GM19328 (cell line): ENCODE data around the gene HLA-B.
"Not testable (repeated sequence)": the region's sequence is repeated elsewhere in the genome, so short reads cannot be mapped to it uniquely, and the experiment has no call there.

Experiments used
- ATAC-seq: cut with Tn5 transposase; IDR thresholded peaks from one replicate; pipeline ENCODE4 v1.9.1; 2021; ENCODE audit warnings: mild to moderate bottlenecking, moderate library complexity; ENCODE audit not compliant: unreplicated experiment

The HLA-B gene

DNA sequence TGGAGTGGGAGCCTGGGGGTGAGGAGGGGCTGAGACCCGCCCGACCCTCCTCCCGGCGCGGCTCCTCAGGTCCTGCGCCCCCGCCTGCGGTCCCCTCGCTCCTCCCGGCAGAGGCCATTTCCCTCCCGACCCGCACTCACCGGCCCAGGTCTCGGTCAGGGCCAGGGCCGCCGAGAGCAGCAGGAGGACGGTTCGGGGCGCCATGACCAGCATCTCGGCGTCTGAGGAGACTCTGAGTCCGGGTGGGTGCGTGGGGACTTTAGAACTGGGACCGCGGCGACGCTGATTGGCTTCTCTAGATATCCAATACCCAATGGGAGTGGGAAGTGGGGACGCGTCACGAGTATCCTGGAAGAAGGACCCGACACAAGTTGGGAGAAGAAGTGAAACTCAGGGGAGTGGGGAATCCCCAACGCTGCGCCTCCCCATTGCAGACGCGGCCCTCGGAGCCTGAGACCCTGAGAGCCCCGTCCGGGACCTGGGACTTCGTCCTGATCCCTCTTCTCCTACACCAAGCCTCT is at the start of gene HLA-B:
Gene HLA-B, minus strand, starts transcription at position 234 of the 521 bp plus-strand sequence. Its CDS starts 21 bp downstream, at position 213.
- peak; percentile 60 for ATAC-seq

DNA sequence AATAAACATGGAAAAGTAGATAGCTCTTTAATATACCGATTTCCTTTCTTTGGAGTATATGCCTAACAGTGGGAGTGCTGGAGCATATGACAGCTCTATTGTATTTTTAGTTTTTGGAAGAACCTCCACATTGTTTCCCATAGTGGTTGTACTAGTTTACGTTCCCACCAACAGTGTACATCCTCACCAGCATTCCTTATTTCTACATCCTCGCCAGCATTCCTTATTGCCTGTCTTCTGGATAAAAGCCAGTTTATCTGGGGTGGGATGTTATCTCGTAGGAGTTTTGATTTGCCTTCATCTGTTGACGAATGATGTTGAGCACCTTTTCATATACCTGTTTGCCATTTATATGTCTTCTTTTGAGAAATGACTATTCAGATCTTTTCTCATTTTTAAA is 49.0 kb upstream of the HLA-B start:
- ATAC-seq = no peak

DNA sequence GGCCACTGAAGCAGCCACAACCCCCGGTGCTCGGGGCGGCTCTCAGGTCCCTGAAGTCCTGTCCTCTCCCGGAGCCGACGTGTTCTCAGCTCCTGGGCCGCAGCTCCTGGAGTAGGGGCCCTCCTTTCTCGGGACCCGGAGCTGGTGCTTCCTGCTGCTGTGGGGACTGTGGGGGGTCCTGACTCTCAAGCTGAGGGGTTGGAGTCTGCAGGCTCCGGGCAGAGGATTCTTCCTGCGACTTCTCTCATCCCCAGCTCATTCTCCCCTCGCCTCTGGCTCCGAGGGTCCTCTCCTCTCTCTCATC is 47.0 kb upstream of the HLA-B start:
- not testable (repeated sequence) for ATAC-seq

DNA sequence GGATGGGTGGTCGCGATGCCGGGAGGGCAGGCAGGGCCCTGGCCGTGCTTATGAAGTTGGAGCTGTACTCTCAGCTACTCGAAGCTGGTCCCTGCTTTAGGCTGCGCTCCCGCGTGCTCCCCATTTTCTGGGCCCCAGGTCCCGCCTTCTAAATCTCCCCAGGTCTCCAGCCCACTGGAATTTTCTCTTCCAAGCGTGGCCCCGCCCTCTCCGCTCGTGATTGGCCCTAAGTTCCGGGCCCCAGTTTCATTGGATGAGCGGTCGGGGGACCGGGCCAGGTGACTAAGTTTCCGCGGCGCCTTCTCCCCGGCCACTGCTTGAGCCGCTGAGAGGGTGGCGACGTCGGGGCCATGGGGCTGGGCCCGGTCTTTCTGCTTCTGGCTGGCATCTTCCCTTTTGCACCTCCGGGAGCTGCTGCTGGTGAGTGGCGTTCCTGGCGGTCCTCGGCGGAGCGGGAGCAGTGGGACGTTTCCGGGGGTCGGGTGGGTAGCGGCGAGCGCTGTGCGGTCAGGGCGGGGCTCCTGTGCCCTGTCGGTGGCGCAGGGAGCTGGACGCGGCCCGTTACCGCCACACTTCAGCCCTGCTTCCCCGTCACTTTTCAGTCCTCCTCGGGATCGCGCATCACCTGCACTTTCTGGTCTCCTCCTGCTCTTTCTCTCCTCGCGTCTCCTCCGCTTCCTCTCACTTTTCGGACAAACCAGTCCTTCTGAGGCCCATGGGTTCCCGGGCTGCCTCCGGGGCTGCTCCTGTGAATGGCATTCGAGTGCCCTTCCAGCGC is 46.5 kb upstream of the HLA-B start, which contains the start of gene MICA:
Gene MICA, plus strand, starts transcription at position 313 of the 778 bp plus-strand sequence. Its CDS starts 38 bp downstream, at position 351.
- ATAC-seq = no peak

DNA sequence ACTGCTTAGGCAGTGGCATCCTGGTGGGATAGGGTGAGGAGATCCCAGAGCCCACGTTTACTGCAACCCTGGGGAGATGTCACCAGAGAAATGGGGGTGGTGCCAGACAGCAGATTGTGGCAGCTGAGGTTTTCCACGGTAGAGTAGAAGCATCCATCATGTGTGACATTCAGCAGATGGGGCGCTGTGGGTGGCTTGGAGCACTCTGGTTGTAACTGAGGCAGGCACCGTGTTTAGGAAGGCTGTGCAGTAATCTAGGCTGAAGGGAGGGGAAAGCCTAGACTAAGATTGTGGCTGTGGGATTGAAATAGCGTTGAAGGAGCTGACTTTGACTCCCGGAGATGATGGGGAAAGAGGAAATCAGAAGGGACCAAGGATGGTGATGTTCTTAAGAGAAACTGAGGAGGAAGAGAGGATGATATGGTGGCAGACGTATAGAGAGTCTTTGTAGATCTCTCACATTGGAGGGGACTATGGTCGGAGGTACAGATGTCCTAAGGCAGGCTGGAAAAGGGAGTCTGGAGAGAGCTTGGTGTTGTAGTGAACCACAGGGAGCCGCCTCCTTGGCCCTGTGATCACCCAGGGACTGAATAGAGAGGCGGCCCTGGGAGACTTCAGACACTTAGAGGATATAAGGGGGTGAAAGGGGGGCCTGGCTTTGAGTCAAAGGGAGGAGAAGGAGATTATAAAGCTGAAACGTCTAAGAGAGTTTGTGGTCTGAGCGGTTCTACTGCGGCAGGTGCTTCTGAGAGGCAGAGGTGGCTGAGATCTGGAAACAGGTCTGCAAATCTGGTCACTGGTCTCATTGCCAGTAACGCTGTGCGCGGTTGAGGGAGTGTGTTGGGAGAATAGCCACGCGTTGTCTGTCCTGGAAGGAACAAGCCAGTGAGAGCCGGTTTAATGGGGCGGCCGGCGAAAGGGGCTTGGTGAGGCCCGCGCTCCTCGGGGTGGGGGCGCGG is 45.6 kb upstream of the HLA-B start:
- ATAC-seq = no peak

DNA sequence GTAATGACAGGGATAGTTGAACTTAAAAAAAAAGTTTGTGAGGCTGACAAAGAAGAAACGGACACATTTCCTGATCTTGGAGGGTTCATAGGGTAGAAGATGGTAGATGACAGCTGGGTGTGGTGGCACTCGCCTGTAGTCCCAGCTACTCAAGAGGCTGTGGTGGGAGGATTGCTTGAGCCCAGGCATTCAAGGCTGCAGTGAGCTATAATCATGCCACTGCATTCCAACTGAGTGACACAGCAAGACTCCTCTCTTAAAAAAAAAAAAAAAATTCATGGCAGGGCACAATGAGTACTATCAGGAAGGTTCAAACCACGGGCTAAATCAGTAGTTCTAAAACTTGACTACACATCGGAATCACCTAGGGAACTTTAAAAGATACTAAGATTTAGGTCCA is 44.4 kb upstream of the HLA-B start:
- no peak for ATAC-seq

DNA sequence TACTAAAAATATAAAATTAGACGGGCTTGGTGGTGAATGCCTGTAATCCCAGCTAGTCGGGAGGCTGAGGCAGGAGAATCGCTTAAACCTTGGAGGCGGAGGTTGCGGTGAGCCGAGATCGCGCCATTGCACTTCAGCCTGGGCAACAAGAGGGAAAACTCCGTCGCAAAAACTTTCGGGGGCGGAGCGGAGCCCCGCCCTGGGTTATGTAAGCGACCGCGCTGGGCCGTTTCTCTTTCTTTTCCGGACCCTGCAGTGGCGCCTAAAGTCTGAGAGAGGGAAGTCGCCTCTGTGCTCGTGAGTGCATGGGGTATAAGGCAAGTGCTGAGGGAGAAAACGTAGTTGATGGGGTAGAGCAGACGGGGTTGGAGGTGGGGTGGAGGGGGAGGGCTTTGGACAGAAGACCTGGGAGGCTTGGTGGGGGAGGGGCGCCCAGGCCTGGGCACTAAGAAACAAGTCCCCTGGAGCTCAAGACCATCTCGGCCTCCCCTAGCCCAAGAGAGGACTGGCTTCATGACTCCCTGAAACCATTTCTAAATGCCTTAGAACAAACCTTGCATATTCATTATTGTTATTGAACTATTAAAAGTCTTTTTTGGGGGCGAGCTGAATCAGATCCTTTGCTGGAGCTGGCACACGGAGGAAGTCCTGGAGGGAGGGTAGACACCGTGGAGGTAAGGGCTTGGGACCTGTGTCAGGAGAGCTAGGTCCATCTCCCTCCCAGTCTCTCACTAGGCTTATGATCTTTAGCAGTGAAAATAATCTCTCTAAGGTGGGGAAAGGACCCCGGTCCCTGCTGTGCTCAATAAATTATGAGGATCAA is 43.7 kb upstream of the HLA-B start:
- no peak for ATAC-seq

DNA sequence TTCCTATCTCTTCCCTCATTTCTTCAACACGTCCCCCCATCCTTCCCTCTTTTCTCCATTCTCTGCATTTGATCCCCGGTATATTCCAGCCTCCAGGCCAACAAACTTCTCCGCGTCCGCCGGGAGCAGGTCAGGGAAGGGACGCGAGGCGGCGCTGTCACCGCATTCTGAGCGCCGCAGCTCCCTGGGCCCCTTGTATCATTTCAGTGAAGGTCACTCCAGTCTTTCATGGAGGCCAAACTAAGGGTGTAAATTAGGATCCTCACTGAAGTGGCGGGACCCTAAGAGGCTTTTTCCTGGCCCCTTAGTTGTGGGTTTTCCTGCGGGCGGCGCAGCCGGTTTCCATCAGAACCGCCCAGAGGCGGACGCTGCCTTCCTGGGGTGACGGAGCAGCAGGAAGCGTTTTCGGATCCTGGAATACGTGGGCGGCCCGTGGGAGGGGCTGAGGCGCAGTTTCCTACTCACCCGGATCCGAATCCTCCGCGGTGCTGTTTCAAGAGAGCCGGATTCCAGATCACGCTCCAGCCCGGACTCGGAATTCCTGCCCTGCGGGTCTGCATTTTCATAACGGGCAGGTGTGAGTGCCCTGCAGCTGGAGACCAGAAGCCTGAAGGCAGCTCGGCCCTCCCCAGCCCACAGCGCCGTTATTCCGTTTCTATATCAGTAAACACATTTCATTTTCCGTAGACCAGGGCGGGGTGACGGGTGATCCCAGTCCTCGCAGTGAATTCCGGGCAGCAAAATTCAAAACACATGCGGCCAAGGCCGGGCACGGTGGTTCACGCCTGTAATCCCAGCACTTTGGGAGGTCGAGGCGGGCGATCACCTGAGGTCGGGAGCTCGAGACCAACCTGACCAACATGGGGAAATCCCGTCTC is 42.8 kb upstream of the HLA-B start:
- ATAC-seq = no peak

DNA sequence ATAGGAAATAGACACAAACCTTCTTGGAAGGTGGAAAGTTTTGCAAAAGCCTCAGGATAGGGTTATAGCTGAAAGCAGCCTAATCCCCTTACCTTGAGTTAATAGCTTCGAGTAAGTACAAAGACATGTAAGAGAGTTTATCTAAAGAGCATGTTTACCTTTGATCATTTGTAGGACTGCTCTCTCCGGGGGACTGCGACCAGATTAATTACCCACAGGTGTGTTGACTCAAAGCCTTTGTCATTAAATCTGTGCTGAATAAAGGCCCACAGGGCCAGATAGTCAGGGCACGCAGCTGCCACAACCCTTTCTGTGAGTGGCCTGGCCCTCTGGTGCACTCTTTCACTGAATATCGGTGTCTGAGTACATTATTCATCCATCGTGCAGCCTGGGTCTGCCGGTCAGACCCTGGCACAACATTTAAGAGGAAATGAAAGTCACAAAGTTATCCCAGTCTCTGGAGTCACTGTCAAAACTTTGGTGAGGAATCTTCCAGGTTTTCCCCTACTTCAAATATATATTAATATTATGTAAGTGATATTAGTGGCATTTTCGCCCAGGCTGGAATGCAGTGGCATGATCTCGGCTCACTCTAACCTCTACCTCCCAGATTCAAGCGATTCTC is 41.0 kb upstream of the HLA-B start:
- no peak for ATAC-seq

DNA sequence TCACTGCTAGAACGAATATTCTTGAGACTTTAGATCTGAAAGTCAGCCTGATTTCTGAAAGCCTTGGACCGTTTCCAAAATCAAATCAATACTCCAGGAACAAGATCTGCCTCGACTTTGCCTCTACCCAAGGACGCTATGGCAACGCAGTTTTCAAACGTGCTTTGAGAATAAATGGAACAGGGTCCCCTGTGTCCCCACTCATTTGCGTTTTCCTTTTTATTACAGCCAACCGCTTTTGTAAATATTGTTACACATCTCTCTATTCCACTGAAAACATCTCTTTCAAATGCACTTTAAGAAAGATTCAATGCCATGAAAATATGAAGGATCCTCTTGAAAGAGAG is 40.1 kb upstream of the HLA-B start:
- not testable (repeated sequence) for ATAC-seq

DNA sequence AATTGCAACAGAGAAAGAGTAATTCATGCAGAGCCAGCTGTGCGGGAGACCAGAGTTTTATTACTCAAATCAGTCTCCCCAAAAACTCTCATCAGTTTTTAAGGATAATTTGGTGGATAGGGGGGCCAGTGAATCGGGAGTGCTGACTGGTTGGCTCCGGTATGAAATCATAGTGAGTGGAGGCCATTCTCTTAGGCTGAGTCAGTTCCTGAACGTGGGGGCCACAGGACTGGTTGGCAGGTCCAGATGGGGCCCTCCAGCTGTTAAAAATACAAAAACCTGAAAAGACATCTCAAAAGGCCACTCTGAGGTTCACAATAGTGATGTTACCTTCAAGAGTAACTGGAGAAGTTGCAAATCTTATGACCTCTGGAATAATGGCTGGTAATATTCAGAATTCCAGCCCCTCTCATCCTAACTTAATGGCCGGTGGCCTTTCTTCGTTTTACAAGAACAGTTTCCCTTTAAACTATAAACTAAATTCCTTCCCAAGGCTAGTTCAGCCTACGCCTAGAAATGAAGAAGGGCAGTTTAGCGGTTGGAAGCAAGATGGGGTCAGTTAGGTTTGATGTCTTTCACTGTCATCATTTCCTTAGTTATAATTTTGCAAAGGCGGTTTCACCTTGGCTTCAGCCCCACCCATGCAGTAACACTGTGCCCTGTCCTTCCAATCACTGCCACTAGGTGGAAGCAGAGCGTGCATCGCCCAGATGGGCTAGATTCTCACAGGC is 39.6 kb upstream of the HLA-B start:
- ATAC-seq = no peak

DNA sequence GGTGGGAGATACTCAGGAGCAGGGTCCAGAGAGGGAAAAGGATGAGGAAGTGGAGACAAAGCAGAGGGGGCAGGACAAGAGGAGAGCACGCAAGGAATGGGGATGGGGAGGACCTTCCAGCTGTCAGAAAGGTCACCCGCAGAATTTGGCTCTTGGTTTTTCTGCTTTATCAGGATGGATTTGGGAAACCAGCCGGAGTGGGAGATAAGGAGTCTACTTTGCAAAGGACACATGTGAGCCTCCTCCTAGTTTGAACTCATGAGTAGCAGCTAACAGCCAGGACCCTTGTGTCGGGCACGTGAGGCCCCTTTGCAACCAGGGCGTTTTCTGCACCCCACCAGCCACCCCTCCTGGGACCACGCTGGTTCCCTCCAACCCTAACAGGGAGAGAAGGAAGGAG is 38.9 kb upstream of the HLA-B start:
- no peak for ATAC-seq

DNA sequence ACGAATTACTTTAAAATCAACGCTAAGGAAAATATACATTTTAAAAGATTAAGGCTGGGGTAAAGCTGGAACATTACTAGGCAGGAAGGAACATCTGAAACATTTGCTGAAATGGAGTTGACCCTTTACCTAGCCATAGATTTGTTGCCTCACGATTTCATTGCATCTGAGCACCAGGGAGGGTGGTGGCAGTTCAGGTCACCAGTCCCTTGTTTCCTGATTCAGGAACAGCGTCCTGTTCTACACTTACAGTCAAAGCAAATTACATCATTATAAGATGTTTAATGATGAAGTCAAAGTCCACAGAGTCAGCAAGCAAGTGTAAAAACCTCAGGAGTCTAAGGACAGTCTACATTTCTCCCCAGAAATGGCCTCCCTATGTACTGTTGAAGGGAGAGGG is 37.4 kb upstream of the HLA-B start:
- ATAC-seq = no peak

DNA sequence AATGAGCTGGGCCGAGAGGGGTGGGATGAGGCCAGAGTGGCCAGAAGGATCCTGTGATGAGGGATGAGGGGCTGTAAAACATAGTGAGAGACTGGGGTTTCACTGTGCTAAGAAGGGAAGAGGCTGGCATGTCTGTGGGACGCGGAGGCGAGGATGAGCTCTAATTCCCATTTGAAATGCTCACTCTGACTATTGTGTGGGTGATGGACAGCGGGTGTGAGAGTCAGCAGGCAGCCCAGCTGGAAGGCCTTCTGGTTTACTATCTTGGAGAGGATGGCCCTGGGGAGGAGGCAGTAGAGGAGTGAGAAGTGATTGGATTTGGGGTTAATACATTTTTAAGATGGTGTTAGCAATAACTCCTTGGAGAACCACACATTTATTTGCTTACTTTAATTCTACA is 37.0 kb upstream of the HLA-B start:
- no peak for ATAC-seq

DNA sequence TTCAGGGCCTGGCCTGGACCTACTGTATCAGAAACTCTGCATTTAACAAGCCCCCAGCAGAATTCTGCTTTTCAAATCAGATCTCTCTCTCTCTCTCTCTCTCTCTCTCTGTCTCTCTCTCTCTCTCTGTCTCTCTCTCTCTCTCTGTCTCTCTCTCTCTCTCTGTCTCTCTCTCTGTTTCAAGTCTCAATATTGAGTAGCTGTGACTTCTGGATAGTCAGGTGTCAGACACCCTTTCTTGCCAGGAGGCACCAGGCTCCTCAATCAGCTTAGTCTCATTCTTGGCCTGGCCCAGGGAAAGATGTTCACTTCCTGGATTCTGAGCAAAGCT is 32.8 kb upstream of the HLA-B start:
- not testable (repeated sequence) for ATAC-seq

DNA sequence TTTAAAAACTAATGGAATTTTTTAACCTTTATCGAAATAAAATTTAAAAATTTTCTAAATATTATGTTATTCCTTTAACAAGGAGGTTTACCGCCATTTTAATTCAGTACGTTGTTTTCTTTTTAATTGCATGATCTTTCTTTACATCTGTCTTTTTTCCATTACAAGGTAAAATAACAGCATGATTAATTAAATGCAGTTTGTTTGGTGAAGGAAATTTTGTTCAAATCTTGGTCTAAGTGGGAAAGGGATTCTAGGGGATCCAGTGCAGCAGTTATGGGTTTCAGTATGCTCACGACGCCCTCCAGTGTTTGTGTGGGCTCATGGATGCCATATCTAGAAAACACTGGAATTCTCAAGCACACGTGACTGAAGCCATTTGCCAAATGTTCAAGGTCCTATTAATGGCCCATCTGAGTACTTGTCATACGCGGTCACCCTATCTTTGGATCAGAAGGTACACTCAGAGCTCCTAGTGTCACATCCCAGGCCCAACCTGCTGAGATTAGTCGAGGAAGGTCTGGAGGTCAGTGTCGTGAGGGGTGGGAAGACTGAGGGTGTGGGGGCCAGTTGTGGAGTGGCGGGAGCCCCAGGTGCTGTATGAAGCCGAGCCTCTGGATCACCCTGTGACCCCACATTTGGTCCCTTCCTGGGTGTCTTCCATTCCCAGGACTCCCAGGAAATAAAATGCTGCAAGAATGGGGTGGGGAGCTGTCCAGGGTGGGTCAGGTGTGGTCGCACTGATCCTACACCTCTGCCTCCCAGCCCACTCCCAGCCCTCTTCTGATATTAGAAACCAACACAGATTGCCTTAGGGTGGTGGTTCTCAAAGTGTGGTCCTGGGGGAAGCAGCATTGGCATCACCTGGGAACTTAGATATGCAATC is 32.2 kb upstream of the HLA-B start:
- ATAC-seq = not testable (repeated sequence)

DNA sequence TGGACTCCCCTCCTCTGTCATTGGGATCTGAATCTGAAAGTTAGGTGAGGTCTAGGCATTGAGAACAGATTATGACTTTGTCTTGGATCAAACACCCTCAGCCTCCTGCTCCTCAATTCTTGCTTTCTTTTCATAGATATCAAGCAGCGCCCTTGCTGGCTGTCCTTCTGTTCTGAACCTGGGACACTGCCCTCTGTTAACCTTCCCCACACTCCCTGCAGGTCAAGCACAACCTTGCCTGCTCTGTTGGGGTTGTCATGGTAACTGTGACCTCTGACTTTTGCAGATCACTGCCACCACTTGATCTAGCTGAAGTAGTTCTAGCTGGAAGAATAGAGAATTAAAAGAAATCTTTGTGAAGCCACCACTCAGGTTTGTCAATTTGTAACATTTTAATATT is 30.0 kb upstream of the HLA-B start:
- no peak for ATAC-seq

DNA sequence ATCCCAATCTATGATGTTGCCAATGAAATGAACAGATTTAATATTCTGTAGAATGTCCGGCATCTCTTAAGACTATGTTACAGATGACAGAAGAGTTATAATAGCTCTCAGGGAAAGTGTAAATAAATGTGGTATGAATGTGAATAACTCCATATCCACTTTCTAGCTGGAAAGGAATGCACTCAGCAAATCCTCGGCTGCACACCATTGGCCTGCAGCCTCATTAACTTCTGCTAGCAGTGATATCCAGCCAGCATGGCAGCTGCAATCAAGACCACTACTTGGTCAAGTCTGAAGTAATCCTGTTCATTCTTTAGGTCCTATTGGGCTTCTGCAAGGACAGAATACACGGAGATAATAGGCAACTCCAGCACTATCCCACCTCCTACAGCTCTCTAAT is 29.1 kb upstream of the HLA-B start:
- ATAC-seq = no peak
